Breast epithelium (tissue), 3 donors: Measurements from ENCODE around the gene GJD3.

Experiments used
- CTCF ChIP-seq, 3 donors: fragments of 450-650 bp; IDR thresholded peaks; one replicate each; pipeline ENCODE4 v1.5.1; 2016 to 2017; ENCODE audit warnings: antibody characterized with exemption in 3 of 3, mild to moderate bottlenecking in 3 of 3, moderate library complexity in 3 of 3
- POLR2A ChIP-seq: fragments of 450-650 bp; IDR thresholded peaks from one replicate; pipeline ENCODE4 v1.6.1; 2016; ENCODE audit warnings: antibody characterized with exemption, mild to moderate bottlenecking, moderate library complexity
- POLR2AphosphoS5 ChIP-seq, 3 donors: sonication (generic); formaldehyde crosslinking; IDR thresholded peaks; one replicate each; pipeline ENCODE4 v1.6.1; 2017; ENCODE audit warnings: antibody characterized with exemption in 3 of 3

DNA sequence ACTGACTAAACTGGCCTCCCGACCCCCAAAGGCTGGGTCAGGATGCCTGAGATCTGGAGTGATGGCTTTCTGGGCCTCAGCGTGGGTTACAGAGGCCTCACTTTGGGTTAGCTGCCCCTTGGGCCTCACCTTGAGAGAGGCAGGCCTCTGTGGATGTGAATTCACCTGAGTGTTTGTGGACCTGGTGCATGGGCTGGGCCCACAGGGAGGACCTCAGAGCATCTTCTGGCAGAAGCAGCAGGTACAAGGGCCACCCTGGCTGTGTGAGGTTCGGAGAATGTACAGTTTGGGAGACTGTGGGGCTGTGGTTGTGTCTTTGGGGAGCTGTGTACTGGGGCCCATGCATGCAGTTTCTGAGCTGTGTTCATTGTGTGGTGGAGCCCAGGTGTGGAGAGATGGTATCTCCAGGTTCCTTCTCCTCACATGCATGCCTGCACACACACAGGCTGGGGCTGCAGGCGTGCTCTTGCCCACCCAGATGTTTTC lies 37.2 kb downstream of the GJD3 start:
- TF ChIP-seq CTCF (IDR thresholded peaks at IDR 0.05), result no peak
- TF ChIP-seq POLR2A, result no peak
- no peak for TF ChIP-seq POLR2AphosphoS5 (IDR thresholded peaks at IDR 0.05)
